ENCODE data around the gene ST8SIA4. TPM values are rescaled to one million over a fixed set of nuclear protein-coding genes. Genes with fewer than 3 reads are reported as not detected.

Gene ST8SIA4
- total and polyA plus RNA-seq, 2 donors from 2014 or later = 0.69 to 11.6 TPM

Small RNA genes within 50 kb of the gene (microRNA-seq; reads per million reads assigned to microRNA genes)
- gene MIR548P = not detected
